HepG2 (cell line): Measurements from ENCODE around the gene ABCF1.

Experiments used
- GZF1 ChIP-seq: sonication (generic); formaldehyde crosslinking; IDR thresholded peaks from 2 replicates; pipeline ENCODE4 v1.5.1; 2020; ENCODE audit warnings: mild to moderate bottlenecking, missing genetic modification reagents
- HNF4A ChIP-seq: sonication (generic); formaldehyde crosslinking; IDR thresholded peaks from 2 replicates; pipeline ENCODE4 v1.4.0; 2020; ENCODE audit warnings: missing genetic modification reagents
- PHB2 ChIP-seq: fragments of 450-650 bp; IDR thresholded peaks from 2 replicates; pipeline ENCODE4 v1.6.1; 2018; ENCODE audit not compliant: partially characterized antibody
- RAD21 ChIP-seq: fragments of 450-650 bp; formaldehyde crosslinking; IDR thresholded peaks from 2 replicates; pipeline ENCODE4 v1.5.0; 2020; ENCODE audit warnings: mild to moderate bottlenecking
- RFX5 ChIP-seq: IDR thresholded peaks from 2 replicates; pipeline ENCODE4 v1.6.1; 2011; ENCODE audit warnings: low read depth, low read length, improper control_type of control experiment
- SUZ12 ChIP-seq: fragments of 150-350 bp; IDR thresholded peaks from 2 replicates; pipeline ENCODE4 v1.6.1; 2014; ENCODE audit warnings: low read depth, low read length
- ZBTB2 ChIP-seq: sonication (generic); formaldehyde crosslinking; IDR thresholded peaks from 2 replicates; pipeline ENCODE4 v1.8.0; 2022; ENCODE audit warnings: low read depth, missing genetic modification reagents
- ZFP41 ChIP-seq: sonication (generic); formaldehyde crosslinking; IDR thresholded peaks from 2 replicates; pipeline ENCODE4 v1.4.0; 2020; ENCODE audit warnings: mild to moderate bottlenecking, missing genetic modification reagents, borderline replicate concordance
- ZNF878 ChIP-seq: sonication (generic); formaldehyde crosslinking; IDR thresholded peaks from 2 replicates; pipeline ENCODE4 v1.8.1; 2023; ENCODE audit warnings: mild to moderate bottlenecking, missing genetic modification reagents, moderate library complexity

- TF ChIP-seq GZF1 (CRISPR knock-in tag), result no peak
- no peak for TF ChIP-seq ZFP41 (CRISPR knock-in tag)
- TF ChIP-seq ZBTB2 (CRISPR knock-in tag), result no peak
- no peak for TF ChIP-seq RAD21 (CRISPR knock-in tag)
- TF ChIP-seq HNF4A, result no peak
- TF ChIP-seq RFX5, result no peak
- no peak for TF ChIP-seq PHB2
- no peak for TF ChIP-seq ZNF878 (CRISPR knock-in tag)
- no peak for TF ChIP-seq SUZ12
Measured at GRCh38 chr6:30562470-30563425, 8.5 kb upstream of the ABCF1 start.
